ENCODE results near the gene ACER2. TPM values are rescaled to one million over a fixed set of nuclear protein-coding genes. Genes with fewer than 3 reads are reported as not detected.

The ACER2 gene
- total RNA-seq, 1 donor from 2014 or later, result 3.9 TPM

DNA sequence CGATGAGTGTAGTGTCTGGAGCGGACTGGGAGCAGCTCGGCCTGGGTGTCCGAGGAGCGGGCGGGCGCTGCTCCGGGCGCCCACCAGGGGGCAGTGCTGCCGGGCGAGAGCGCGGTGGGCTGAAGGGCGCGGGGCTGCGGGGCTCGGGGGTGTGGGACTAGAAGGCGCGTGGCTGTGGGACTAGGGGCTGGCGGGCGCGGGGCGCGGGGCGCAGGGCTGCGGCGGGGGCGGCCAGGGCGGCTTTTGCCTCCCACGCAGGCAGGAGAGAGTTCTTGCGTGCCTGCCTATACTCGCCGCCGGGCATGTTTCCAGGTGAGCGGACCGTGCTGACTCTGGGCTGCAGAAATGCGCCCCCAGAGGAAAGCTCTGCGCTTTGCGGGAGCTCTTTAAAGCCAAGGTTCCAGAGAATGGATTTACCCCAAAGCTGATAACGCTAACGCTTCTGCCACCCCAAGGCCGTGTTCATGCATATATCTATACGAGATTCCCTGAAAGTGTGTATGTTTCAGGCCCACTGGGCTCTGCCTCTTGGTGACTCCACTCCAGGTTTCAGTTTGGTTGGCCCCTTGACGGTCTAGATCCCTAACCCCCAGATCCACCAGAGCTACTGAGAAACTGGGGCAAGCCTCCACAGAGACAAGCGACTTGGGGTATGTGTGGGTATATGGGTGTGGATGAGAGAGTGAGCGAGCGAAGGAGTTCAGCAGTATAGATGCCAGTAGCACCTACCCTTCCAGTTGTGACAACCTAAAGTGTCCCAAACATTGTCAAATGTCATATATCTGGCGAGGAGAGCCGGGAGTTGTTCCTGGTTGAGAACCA is 56.2 kb downstream of the ACER2 start:
- Histone ChIP-seq H3K9me3 (no peaks in the 10 kb centered on the region), H3K36me3 (no peaks in the 10 kb centered on the region), H3K27me3 (no peaks in the 10 kb centered on the region), H3K4me1 (peaks cover 9% of the 10 kb centered on the region), H3K4me3 (peak overlapping the region; percentile 47 to 76), H3K27ac (peak overlapping the region; percentile 33)
- intact Hi-C loops (cut with DNase I), result no loop called here
- no peak for TF ChIP-seq POLR2A (IDR thresholded peaks at IDR 0.05)
- TF ChIP-seq CTCF (IDR thresholded peaks at IDR 0.05), result peak in 2 of 3 experiments; percentile 41 to 56
- TF ChIP-seq POLR2AphosphoS5 (IDR thresholded peaks at IDR 0.05; ENCODE audit: insufficient read depth in 1 of 2, low read depth in 1 of 2), result no peak
- DNase-seq (ENCODE audit: extremely low spot score in 2 of 2), result no peak

GRCh38 chr9:19465586-19466279 is 56.9 kb downstream of the ACER2 start:
- Histone ChIP-seq H3K27ac (no peak overlapping the region), H3K4me1 (peaks cover 9% of the 10 kb centered on the region), H3K4me3 (no peak overlapping the region), H3K9me3 (no peaks in the 10 kb centered on the region), H3K27me3 (no peaks in the 10 kb centered on the region), H3K36me3 (no peaks in the 10 kb centered on the region)
- intact Hi-C loops (cut with DNase I), result no loop called here
- no peak for DNase-seq (ENCODE audit: extremely low spot score in 2 of 2)
- TF ChIP-seq POLR2AphosphoS5 (IDR thresholded peaks at IDR 0.05; ENCODE audit: insufficient read depth in 1 of 2, low read depth in 1 of 2) (no peak), CTCF (IDR thresholded peaks at IDR 0.05) (no peak), POLR2A (IDR thresholded peaks at IDR 0.05) (no peak)

DNA sequence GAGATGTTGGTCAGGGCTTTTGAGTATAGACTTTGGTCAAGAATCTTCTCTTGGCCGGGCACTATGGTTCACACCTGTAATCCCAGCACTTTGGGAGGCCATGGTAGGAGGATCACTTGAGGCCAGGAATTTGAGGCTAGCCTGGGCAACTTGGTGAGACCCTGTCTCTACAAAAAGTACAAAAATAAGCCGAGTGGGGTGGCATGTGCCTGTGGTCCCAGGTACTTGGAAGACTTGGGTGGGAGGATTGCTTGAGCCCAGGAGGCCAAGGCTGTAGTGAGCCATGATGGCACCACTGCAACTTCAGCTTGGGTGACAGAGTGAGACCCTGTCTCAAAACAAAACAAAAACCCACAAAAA is 57.5 kb downstream of the ACER2 start:
- Histone ChIP-seq H3K4me1 (peaks cover 9% of the 10 kb centered on the region), H3K27ac (no peak overlapping the region), H3K4me3 (no peak overlapping the region), H3K27me3 (no peaks in the 10 kb centered on the region), H3K36me3 (no peaks in the 10 kb centered on the region), H3K9me3 (no peaks in the 10 kb centered on the region)
- intact Hi-C loops (cut with DNase I), result no loop called here
- no peak for TF ChIP-seq CTCF (IDR thresholded peaks at IDR 0.05)
- no peak for TF ChIP-seq POLR2A (IDR thresholded peaks at IDR 0.05)
- TF ChIP-seq POLR2AphosphoS5 (IDR thresholded peaks at IDR 0.05; ENCODE audit: insufficient read depth in 1 of 2, low read depth in 1 of 2), result no peak
- DNase-seq (ENCODE audit: extremely low spot score in 2 of 2), result no peak

- Histone ChIP-seq H3K4me1 (peaks cover 8% of the 10 kb centered on the region), H3K4me3 (no peak overlapping the region), H3K36me3 (no peaks in the 10 kb centered on the region), H3K27me3 (no peaks in the 10 kb centered on the region), H3K9me3 (no peaks in the 10 kb centered on the region), H3K27ac (no peak overlapping the region)
- no peak for DNase-seq (ENCODE audit: extremely low spot score in 2 of 2)
- no peak for TF ChIP-seq POLR2AphosphoS5 (IDR thresholded peaks at IDR 0.05; ENCODE audit: insufficient read depth in 1 of 2, low read depth in 1 of 2)
- TF ChIP-seq CTCF (IDR thresholded peaks at IDR 0.05), result no peak
- TF ChIP-seq POLR2A (IDR thresholded peaks at IDR 0.05), result no peak
- intact Hi-C loops (cut with DNase I), result no loop called here
Observed at GRCh38 chr9:19469271-19469670, 60.5 kb downstream of the ACER2 start.

DNA sequence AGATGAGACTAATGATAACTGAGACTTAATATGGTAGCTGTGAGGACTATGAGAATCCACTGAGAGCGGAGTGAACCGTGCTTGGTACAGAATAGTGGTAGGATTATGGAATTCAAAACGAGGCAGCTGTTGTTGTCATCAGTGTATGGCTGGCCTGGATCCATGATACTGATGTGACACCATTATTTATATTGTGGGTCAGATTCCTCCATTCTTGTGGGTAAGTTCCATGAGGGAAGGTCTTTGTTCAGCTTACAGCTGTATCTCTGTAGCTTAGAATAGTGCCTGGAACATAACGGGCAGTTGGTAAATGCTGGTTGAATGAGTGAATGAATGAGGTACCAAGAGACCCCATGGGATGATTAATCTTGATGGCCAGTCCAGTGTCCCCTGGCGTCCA is 61.8 kb downstream of the ACER2 start:
- no peak overlapping the region for H3K4me3 ChIP-seq
- H3K4me1 ChIP-seq, result no peaks in the 10 kb centered on the region
- no peaks in the 10 kb centered on the region for H3K9me3 ChIP-seq
- TF ChIP-seq POLR2A (IDR thresholded peaks at IDR 0.05) (no peak), CTCF (IDR thresholded peaks at IDR 0.05) (no peak)
- H3K27ac ChIP-seq, result no peak overlapping the region
- no peak for DNase-seq (ENCODE audit: extremely low spot score in 2 of 2)
- no peaks in the 10 kb centered on the region for H3K36me3 ChIP-seq
- intact Hi-C loops (cut with DNase I), result no loop called here
- no peaks in the 10 kb centered on the region for H3K27me3 ChIP-seq
